Activated T-cell treated with anti-CD3 and anti-CD28 coated beads, Interleukin-2, amount 50 U/mL, for 24 hours (primary cell): ENCODE data around the gene IKBKE.

Experiments used
- DNase-seq: peaks from one replicate; pipeline ENCODE4 v3.0.0-alpha.2; 2020
- H3K27ac Mint-ChIP-seq: 2 replicates; pipeline ENCODE4 v1.8.0; 2020; ENCODE audit warnings: mild to moderate bottlenecking, mixed read lengths
- H3K27me3 Mint-ChIP-seq: 2 replicates; pipeline ENCODE4 v1.8.0; 2020; ENCODE audit warnings: mixed read lengths
- H3K36me3 Mint-ChIP-seq: 2 replicates; pipeline ENCODE4 v1.8.0; 2020; ENCODE audit warnings: low read depth, mixed read lengths
- H3K4me1 Mint-ChIP-seq: 2 replicates; pipeline ENCODE4 v1.8.0; 2020; ENCODE audit warnings: low read depth, mixed read lengths
- H3K4me3 Mint-ChIP-seq: 2 replicates; pipeline ENCODE4 v1.8.0; 2020; ENCODE audit warnings: mild to moderate bottlenecking, moderate library complexity, mixed read lengths
- H3K9me3 Mint-ChIP-seq: 2 replicates; pipeline ENCODE4 v1.8.0; 2020; ENCODE audit warnings: mixed read lengths

IKBKE gene

DNA sequence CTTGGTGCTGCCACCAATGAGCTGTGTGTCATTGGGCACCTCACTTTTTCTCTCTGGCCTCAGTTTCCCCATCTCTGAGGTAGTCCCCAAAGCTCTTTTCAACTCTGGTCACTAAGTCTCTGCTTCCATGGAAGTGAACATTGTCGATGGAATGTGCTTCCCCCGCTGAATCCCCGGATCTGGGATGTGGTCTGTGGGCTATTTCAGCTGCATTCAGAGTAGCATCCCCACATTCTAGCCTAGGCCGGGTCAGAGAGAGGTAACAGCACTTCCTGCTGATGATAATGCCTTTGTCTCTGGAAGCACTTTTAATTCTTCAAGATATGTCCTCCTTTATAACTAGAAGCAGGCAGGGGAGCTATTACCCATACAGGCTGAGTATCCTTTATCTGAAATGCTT lies 66.9 kb downstream of the IKBKE start:
- Mint-ChIP-seq H3K4me3 (no peak overlapping the region), H3K9me3 (no peaks in the 10 kb centered on the region), H3K4me1 (peaks cover 18% of the 10 kb centered on the region), H3K27ac (no peak overlapping the region), H3K27me3 (no peaks in the 10 kb centered on the region), H3K36me3 (no peaks in the 10 kb centered on the region)
- no peak for DNase-seq

DNA sequence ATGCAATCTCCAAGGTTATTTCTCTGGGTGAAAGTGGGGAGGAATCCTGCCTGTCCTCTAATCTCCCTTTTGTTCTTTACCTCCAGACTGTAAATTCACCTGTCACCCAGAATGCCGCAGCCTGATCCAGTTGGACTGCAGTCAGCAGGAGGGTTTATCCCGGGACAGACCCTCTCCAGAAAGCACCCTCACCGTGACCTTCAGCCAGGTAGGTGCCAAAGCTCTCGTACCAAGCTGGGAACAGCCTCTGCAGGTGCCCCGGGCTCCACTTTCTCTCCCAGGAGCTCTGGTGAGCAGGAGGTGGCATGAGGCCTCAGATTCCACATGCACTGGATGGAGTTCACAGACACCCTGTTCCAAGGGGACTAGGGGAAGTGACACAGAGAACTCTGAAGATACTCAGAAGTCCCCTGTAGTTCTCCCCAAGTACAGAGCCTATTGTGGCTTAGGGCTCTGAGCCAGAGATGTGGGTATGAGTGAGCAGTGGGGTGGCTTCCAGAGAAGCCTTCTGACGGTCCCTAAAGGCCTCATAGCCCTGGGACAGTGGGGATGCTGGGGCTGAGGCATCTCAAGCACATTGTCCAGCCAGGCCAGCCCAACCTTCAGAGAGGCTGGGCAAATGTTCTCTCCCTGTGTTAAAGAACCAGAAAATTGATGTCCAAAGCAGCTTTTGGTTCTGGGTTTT lies 68.0 kb downstream of the IKBKE start:
- H3K36me3 Mint-ChIP-seq = no peaks in the 10 kb centered on the region

DNA sequence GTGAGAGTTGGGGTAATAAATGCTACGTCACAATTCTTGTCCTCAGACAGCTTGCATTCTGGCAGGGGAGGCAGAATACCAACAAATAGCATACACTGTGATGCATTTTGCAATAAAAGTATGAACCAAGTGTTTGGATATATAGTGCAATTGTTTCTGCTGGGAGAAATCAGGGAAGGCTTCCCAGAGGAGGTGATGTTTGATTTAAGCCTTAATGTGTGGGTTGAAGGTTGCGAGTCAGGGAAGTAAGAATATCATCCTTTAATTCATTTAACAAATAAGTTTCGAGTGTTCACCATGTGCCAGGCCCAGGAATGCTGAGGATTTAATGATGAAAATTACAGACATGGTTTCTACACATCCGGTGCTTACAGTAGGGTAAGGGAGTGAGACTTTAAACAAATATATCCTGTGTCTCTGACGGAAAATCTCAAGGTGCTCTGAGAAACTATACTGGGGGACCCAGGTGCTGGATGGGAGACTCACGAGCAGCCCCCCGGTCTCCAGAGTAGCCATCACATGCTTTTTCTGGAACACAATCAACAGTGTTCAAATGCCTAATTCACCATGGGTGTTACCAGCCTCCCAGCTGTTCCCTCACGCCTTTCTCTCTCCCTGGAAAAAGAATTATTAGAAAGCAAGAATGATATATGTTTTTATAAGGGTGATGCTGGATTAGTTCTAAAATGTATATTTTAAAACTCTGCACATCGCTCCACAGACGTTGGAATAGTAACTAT lies 68.8 kb downstream of the IKBKE start:
- peaks cover 18% of the 10 kb centered on the region for H3K4me1 Mint-ChIP-seq
- H3K27ac Mint-ChIP-seq = no peak overlapping the region
- no peak overlapping the region for H3K4me3 Mint-ChIP-seq
- no peak for DNase-seq
- no peaks in the 10 kb centered on the region for H3K36me3 Mint-ChIP-seq
- H3K27me3 Mint-ChIP-seq = no peaks in the 10 kb centered on the region
- H3K9me3 Mint-ChIP-seq = no peaks in the 10 kb centered on the region

More for the DNA sequence above, 68.0 kb downstream of the IKBKE start:
- Mint-ChIP-seq H3K4me1 (peaks cover 18% of the 10 kb centered on the region), H3K27me3 (no peaks in the 10 kb centered on the region), H3K4me3 (no peak overlapping the region), H3K9me3 (no peaks in the 10 kb centered on the region), H3K27ac (no peak overlapping the region)
- DNase-seq = no peak

DNA sequence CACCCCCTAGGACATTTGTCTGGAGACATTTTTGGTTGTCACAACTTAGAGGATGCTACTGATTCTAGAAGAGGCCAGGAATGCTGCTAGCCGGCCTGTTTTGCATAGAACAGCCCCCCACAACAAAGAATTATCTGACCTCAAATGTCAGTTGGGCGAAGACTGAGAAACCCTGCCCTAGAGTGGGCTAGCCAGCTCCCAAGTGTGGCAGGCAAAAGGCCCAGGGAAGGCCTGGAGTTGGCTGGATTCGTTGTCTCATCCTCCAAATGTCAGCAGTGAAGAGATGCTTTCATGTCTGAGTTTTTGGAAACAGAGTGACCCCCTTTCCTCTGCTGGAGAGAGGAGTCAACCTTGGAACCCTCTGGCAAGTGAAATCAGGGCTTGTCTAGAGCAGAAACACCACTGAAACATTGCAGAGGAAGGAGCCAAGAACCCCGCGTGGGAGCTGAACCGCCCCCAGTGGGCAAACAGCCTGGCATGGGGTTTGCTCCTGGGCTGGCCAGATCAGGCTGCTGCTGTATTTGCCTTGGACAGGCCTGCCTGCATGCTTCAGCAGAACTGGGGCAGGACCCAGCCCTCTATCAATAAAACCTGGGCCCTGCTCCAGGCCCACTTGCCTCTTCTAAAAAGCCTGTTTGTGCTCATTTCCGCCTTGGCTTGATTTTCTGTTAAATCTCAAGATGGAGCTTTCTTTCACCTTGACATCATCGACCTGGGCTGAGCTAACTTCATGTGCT lies 69.9 kb downstream of the IKBKE start:
- H3K36me3 Mint-ChIP-seq = no peaks in the 10 kb centered on the region
- DNase-seq = no peak
- peaks cover 26% of the 10 kb centered on the region for H3K4me1 Mint-ChIP-seq
- no peaks in the 10 kb centered on the region for H3K27me3 Mint-ChIP-seq
- H3K9me3 Mint-ChIP-seq = no peaks in the 10 kb centered on the region
- no peak overlapping the region for H3K4me3 Mint-ChIP-seq
- peak overlapping the region; percentile 32 for H3K27ac Mint-ChIP-seq

DNA sequence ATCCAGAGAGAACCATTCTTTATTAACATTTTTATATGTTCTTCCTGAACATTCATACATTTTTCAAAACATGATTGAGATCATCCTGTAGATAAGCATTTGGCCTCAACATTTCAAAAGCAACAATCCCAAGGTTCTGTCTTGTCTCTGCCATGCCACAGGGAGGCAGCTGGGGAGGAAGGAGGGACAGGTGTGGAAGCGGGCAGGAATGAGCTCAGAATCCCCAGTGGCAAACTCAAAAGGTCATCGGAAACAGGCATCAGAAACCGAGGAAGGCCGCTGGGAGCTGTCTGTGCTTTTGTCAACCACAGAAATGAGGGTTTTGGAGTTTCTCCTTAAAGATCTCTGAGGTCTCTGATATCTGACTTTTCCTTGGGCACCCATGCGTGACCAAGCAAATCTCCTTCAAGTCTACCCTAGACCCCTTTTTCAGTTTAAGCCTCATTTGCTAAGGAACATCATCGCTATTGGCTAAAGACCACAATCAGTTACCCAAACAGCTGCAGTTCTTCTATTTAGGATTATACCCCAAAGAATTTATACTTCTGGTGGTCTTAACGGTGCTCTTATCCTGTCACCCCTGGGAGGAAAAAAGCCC lies 71.1 kb downstream of the IKBKE start:
- Mint-ChIP-seq H3K36me3 (no peaks in the 10 kb centered on the region), H3K9me3 (no peaks in the 10 kb centered on the region), H3K4me1 (peaks cover 34% of the 10 kb centered on the region), H3K27me3 (no peaks in the 10 kb centered on the region), H3K27ac (no peak overlapping the region), H3K4me3 (no peak overlapping the region)
- DNase-seq = no peak

DNA sequence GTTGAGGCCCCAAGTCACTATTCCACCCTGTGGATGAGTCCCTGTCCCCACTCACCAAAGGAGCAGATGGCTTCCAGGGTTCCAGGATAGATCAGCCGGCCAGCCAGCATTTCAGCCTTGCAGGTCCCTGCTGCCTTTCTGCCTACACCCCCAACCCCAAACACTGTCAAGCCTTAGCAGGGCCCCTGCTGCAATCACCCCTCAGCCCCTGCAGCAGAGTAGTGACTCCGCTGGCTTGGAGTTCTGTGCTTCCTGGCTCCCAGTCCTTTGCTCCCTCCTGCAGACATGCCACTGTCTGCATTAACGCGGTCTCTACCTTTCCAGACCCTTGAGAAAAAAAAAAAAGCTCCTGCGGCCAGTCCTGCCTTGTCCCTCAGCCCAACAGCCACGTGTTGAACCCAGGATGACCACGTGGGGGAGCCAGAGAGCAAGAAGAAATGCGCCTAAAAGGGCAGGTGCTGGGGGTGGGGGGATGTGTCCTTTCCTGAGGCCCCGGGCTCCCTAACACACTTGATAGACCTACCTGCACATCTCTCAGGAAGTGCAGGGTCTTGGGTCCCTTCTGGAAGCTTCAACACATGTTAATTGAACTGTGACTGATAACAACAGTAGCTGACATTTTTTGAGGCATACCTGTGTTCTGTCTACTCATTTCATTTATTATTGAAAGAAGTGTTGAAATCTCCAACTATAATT lies 74.4 kb downstream of the IKBKE start:
- peaks cover 34% of the 10 kb centered on the region for H3K4me1 Mint-ChIP-seq
- H3K4me3 Mint-ChIP-seq = no peak overlapping the region
- H3K9me3 Mint-ChIP-seq = no peaks in the 10 kb centered on the region
- peak; percentile 91 for DNase-seq
- H3K27ac Mint-ChIP-seq = peak overlapping the region; percentile 73
- H3K36me3 Mint-ChIP-seq = no peaks in the 10 kb centered on the region
- H3K27me3 Mint-ChIP-seq = no peaks in the 10 kb centered on the region

DNA sequence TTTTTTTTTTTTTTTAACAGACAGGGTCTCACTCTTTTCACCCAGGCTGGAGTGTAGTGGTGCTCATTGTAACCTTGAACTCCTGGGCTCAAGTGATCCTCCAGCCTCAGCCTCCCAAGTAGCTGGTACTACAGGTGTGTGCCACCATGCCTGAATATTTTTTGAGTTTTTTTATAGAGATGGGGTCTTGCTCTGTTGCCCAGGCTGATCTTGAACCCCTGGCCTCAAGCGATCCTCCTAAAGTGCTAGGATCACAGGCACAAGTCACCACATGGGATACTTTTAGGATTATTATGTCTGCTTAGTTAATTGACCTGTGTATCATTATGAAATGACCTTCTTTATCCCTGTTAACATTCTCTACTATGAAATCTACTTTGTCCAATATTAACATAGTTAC lies 75.1 kb downstream of the IKBKE start:
- H3K4me3 Mint-ChIP-seq = no peak overlapping the region
- DNase-seq = no peak
- H3K27me3 Mint-ChIP-seq = no peaks in the 10 kb centered on the region

More for the DNA sequence above, 75.1 kb downstream of the IKBKE start:
- H3K27ac Mint-ChIP-seq = peak overlapping the region; percentile 73
- H3K4me1 Mint-ChIP-seq = peaks cover 34% of the 10 kb centered on the region
- no peaks in the 10 kb centered on the region for H3K9me3 Mint-ChIP-seq
- no peaks in the 10 kb centered on the region for H3K36me3 Mint-ChIP-seq
